Head of caudate nucleus (tissue), 42 donors: ENCODE results near the gene ANKRA2.
"Not testable (repeated sequence)": the region's sequence is repeated elsewhere in the genome, so short reads cannot be mapped to it uniquely, and the experiment has no call there.

ENCODE experiments used
- DNase-seq, 42 donors: peaks; one replicate each; pipeline versions ENCODE4 v3.0.0 to v3.0.0-alpha.2; 2020 to 2021; ENCODE audit warnings: mixed read lengths in 7 of 42
- intact Hi-C: fragments of 100-400 bp; cut with DNase I; formaldehyde crosslinking; loops from one replicate; pipeline ENCODE4 v1.15.0; 2022

The ANKRA2 gene

GRCh38 chr5:73514418-73514817 lies 51.0 kb downstream of the ANKRA2 start:
- DNase-seq = no peak
- intact Hi-C loops = no loop called here

- intact Hi-C loops = no loop called here
- DNase-seq = peak in 1 of 42 donors; percentile 14
These were observed 51.4 kb downstream of the ANKRA2 start for GRCh38 chr5:73513996-73514395.

DNA sequence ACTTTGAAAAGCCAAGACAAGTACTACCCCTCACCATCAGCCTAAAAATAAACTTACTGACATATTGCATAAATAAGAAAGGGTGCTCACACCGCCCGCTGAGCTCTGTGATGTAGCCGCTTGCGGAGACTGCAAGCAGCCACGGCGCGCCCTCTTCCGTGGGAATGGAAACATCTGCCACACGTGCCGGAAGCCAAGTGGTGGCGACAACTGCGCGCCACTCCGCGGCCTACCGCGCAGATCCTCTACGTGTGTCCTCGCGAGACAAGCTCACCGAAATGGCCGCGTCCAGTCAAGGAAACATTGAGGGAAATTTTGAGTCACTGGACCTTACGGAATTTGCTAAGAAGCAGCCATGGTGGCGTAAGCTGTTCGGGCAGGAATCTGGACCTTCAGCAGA lies 56.9 kb downstream of the ANKRA2 start:
- DNase-seq, intact Hi-C loops: not testable (repeated sequence)

DNA sequence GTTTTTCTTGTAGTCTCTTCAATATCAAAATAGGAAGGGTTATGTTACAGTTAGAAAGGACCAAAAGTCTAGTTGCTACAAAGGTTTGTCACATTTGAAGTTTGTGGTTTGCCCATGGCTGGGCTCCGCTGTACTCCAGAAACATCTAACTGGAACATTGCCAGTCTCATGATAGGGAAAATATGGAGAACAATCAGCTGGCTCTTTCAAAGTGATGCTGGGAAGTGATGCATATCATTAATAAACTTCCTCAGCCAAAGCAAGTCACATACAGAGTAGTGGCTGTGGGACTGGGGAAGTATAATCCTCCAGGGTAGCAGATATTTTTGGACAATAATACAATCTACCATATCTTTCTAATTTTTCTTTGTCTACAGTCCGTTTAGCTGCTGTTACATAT lies 58.4 kb downstream of the ANKRA2 start:
- no peak for DNase-seq
- intact Hi-C loops = no loop called here

GRCh38 chr5:73506459-73506955 lies 58.9 kb downstream of the ANKRA2 start:
- DNase-seq = no peak
- intact Hi-C loops = no loop called here
